Measurements from ENCODE around the gene LGALS8. TPM values are rescaled to one million over a fixed set of nuclear protein-coding genes. Genes with fewer than 3 reads are reported as not detected.
"Not testable (repeated sequence)": the region's sequence is repeated elsewhere in the genome, so short reads cannot be mapped to it uniquely, and the experiment has no call there.

Gene LGALS8
- total RNA-seq, 1 donor from 2014 or later, result 79.0 TPM

DNA sequence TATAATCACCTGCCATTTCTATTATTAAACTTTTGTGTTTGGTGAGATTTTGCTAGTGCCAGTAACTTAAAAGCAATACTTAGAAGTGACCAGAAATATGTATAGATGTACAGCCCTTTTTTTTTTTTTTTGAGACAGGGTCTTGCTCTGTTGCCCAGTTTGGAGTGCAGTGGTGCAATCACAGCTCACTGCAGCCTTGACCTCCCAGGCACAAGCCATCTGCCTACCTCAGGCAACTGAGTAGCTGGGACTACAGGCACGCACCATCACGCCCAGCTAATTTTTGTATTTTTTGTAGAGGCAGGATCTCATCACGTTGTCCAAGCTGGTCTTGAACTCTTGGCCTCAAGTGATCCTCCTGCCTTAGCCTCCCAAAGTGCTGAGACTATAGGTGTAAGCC, 56.6 kb downstream of the LGALS8 start:
- not testable (repeated sequence) for DNase-seq (ENCODE audit: extremely low read depth, low read depth, low spot score)

GRCh38 chr1:236581528-236581927, 57.7 kb downstream of the LGALS8 start:
- DNase-seq (ENCODE audit: extremely low read depth, low read depth, low spot score), result no peak

GRCh38 chr1:236589531-236589930, 65.7 kb downstream of the LGALS8 start:
- no peak for DNase-seq (ENCODE audit: extremely low read depth, low read depth, low spot score)

DNA sequence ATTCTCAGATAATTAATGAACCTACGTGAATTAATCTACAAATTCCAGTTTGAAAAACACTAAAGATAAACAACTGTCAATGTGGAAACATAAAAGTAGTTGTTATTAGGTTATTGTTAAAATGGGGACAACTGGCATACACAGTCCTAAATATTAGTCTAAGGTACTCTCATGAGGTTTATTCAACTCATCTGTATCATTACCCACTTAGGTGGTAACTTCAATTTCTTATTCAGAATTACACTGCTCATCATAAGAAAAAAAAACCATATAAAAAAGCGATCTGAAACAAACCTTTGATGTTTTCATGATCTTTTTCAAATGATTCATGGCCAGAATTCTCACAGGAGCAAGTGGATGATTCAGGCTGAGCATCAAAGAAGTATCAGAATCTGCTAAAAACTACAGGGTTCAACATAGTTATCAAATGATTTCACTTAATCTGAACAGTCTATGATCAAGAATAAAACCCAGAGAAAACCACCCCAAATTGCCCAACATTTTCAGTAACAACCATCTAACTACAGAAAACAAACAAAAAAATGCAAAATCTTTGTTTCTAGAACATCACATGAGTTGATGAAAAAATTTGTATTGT, 66.9 kb downstream of the LGALS8 start:
- DNase-seq (ENCODE audit: extremely low read depth, low read depth, low spot score), result no peak

DNA sequence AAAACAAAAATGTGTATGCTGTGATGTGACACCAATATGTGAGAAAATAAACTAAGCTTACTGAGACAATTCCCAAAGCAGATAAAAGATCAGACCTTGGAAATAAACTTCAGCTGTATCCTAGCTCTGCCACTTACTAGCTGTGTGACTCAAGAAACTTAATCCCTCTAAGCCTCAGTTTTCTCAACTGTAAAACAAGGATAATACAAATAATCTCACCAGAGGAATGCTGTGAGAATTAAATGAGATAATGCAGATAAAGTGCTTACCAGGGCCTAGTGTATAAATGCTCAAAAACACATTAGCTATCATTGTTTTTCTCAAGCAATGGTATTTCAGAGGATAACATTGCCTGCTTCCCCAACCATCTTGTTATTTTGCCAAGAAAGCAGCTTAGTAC, 78.4 kb downstream of the LGALS8 start:
- no peak for DNase-seq (ENCODE audit: extremely low read depth, low read depth, low spot score)

Other genes starting within 250 kb of the LGALS8 start
- 3.7 and 5.2 TPM in 2 replicates for gene ERO1B, start 242.0 kb upstream of the LGALS8 start, total RNA-seq
- not detected in 2 replicates for gene EDARADD, start 129.7 kb upstream of the LGALS8 start, total RNA-seq
- gene HEATR1, start 80.5 kb downstream of the LGALS8 start, total RNA-seq, result 27.4 and 27.8 TPM in 2 replicates
- not detected in 2 replicates for gene ACTN2, start 162.5 kb downstream of the LGALS8 start, total RNA-seq